Esophagus (tissue), 2 donors: Measurements from ENCODE around the gene HOXD8. TPM values are rescaled to one million over a fixed set of nuclear protein-coding genes. Genes with fewer than 3 reads are reported as not detected.

Experiments used
- H3K27ac ChIP-seq, 2 donors: one replicate each; pipeline ENCODE4 v1.5.1; 2013; ENCODE audit warnings: low read depth in 2 of 2, mild to moderate bottlenecking in 2 of 2, inconsistent platforms in 1 of 2, low read length in 1 of 2, moderate library complexity in 1 of 2
- H3K27me3 ChIP-seq, 2 donors: one replicate each; pipeline ENCODE4 v1.6.1; 2013; ENCODE audit warnings: low read length in 2 of 2, control low read depth in 1 of 2, mild to moderate bottlenecking in 1 of 2; ENCODE audit not compliant: insufficient read depth in 2 of 2, control insufficient read depth in 1 of 2
- H3K36me3 ChIP-seq, 2 donors: one replicate each; pipeline ENCODE4 v1.6.1; 2013; ENCODE audit warnings: low read length in 1 of 2; ENCODE audit not compliant: control insufficient read depth in 2 of 2, insufficient read depth in 2 of 2
- H3K4me1 ChIP-seq, 2 donors: one replicate each; pipeline ENCODE4 v1.6.1; 2013; ENCODE audit warnings: low read length in 1 of 2; ENCODE audit not compliant: control insufficient read depth in 2 of 2, insufficient read depth in 2 of 2
- H3K4me3 ChIP-seq, 2 donors: one replicate each; pipeline ENCODE4 v1.5.1; 2013; ENCODE audit warnings: low read length in 2 of 2, mild to moderate bottlenecking in 2 of 2, low read depth in 1 of 2, moderate library complexity in 1 of 2
- H3K9me3 ChIP-seq, 2 donors: one replicate each; pipeline ENCODE4 v1.6.1; 2013; ENCODE audit warnings: mild to moderate bottlenecking in 2 of 2, low read depth in 1 of 2, low read length in 1 of 2, moderate library complexity in 1 of 2; ENCODE audit not compliant: control insufficient read depth in 2 of 2, insufficient read depth in 1 of 2
- WGBS, 2 donors: extraction: QIAGEN DNeasy Blood & Tissue Kit; methylation state at CpG; one replicate each; pipeline ENCODE4 v1.1.7; 2013; 5-methylcytosine and 5-hydroxymethylcytosine counted together
- polyA plus RNA-seq, 2 donors: library from polyadenylated mRNA; stranded (reverse); fragments of 200-250 nt; gene quantifications; one replicate each; pipeline ENCODE4 v1.2.3, GENCODE V29; 2013
- donor health status: healthy with polysubstance abuse.
- donor health status: Bipolar disorder and iron deficiency.

The HOXD8 gene
- polyA plus RNA-seq, 2 donors: 1.0 to 1.3 TPM

DNA sequence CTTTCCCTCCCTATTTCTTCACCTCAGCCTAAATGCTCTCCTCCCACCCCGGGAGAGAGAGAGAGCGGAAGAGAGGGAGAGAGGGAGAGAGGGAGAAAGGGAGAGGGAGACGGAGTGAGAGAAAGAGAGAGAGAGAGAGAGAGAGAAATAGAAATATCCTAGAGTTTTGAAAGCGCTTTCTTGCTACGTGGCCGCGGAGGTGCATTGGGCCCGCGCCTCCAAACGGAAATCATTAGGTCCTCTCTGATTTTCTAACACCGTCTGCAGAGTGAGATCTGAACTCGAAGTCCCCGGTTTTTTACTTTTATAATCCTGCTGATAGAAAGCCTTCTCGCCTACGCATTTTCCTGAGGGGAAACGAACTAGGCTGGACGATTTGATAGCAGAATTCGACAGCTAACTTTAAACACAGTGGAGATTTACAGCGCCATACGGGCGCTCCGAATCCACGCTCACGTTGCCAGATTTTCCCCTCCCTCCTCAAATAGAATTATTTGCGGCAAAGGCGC lies 44.8 kb upstream of the HOXD8 start:
- Histone ChIP-seq H3K4me1 (peaks cover 7 to 15% of the 10 kb centered on the region in 2 donors), H3K9me3 (peaks cover 13 to 37% of the 10 kb centered on the region in 2 donors), H3K4me3 (no peak overlapping the region), H3K27ac (no peak overlapping the region), H3K27me3 (peaks cover 2 to 65% of the 10 kb centered on the region in 2 donors), H3K36me3 (no peaks in the 10 kb centered on the region)
- 7 to 11% methylated on average over 26 of the region's 26 CpGs for WGBS, 2 donors

DNA sequence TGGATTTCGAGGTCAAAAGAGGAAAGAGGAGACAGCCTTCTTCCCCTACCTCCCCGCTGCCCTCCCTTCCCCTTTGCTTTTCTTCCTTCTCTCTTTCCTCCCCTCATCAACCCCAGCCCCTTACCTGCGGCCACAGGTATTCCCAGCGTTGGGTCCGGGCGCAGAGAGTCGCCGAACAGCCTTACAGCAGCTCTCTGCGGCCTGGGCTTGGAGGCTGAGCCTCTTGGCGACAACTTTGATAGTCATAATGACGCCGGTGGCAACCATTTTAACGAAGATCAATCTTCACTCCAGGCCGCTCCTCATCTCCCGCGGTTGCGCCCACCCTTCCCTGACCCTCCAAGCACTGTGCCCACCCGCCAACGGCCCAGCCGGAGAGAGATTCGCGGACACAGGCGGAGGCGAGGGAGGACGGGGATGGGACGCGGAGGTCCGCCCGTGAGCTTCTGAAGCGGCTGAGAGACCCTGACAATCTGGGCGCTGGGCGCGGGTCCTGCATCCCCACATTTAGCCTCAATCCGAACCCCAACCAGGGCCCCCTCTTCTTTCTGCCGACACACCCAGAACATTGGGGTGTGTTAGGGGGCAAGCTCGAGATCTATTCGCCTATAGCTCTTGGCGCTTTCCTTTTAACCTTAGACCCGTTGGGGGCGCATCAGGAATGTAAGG lies 44.3 kb upstream of the HOXD8 start:
- Histone ChIP-seq H3K27me3 (peaks cover 2 to 63% of the 10 kb centered on the region in 2 donors), H3K4me1 (peaks cover 4 to 15% of the 10 kb centered on the region in 2 donors)

DNA sequence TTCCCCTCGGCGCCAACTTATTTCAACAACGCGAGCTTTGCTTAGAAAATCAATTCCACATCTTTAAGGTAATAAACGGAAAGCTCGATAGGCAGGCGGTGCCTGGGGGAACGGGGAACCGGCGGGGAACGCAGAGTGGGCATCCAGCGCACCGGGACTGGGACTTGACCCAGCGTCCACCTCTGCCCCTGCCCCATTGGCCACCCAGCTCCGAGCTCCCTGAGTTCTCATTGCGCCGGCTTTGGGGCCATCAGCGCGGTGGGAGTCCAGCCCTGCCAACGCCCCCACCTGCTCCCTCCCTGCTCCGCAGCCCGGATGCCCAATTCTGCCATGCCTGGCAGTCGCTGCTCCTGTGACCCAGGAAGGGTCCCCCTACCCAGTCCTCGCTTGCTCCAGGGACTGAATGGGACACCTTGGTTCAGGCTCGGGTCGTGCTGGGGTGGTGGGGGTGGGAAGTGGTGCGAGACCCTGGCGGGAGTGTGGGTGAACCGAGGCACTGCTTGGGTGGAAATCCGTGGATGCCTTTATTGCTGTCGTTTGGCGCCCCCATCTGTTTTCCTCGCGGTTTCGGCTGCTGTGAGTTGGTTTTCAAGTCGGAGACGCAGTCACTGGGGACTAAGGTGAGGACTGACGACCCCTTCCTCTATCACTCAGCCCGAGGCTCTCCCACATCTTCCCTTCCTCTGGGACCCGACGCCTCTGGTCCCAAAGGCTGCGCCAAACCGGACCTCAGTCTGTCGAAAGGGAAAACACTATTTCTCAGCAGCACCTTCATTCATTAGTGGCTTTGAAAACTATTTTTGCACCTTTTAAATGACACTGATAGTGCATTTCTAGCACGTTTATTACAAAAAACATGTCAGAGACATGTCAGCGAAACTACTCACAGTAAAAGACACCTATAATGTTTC lies 43.4 kb upstream of the HOXD8 start:
- H3K27me3 ChIP-seq: peaks cover 2 to 55% of the 10 kb centered on the region in 2 donors
- no peak overlapping the region for H3K4me3 ChIP-seq
- H3K27ac ChIP-seq: no peak overlapping the region
- 6 to 7% methylated on average over 46 of the region's 46 CpGs for WGBS, 2 donors
- peaks cover 4 to 10% of the 10 kb centered on the region in 2 donors for H3K4me1 ChIP-seq
- no peaks in the 10 kb centered on the region for H3K36me3 ChIP-seq
- peaks cover 8 to 26% of the 10 kb centered on the region in 2 donors for H3K9me3 ChIP-seq

More for the DNA sequence above, 44.3 kb upstream of the HOXD8 start:
- peaks cover 11 to 34% of the 10 kb centered on the region in 2 donors for H3K9me3 ChIP-seq
- WGBS, 2 donors: 11 to 15% methylated on average over 40 of the region's 40 CpGs
- H3K27ac ChIP-seq: no peak overlapping the region
- no peak overlapping the region for H3K4me3 ChIP-seq
- no peaks in the 10 kb centered on the region for H3K36me3 ChIP-seq

DNA sequence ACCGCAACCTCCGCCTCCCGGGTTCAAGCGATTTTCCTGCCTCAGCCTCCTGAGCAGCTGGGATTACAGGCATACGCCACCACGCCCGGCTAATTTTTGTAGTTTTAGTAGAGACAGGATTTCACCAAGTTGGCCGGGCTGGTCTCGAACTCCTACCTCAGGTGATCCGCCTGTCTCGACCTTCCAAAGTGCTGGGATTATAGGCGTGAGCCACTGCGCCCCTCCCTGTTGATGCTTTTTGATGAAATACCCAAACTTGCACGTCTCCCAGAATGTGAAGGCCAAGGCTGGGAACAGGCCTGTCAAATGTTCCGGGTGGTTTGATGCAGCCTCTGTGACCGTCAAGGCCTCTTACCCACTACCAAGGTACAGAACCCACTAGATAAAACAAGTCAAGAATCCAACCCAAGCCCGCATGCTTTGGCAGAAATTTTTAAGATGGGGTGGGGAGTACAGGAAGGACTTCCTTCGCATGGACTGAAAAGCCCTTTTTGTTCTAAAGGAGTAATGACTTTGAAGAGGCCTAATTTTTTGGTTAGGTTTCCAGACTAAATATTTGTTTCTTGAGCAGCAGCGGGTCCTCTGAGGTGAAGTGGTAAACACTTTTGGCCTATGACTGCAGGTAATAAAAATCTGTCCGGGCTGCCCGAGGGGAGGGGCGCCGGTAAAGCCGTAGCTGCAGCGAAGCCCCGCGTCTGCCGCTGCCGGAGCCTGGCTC lies 42.0 kb upstream of the HOXD8 start:
- peaks cover 2 to 55% of the 10 kb centered on the region in 2 donors for H3K27me3 ChIP-seq
- peaks cover 7 to 8% of the 10 kb centered on the region in 2 donors for H3K4me1 ChIP-seq
- H3K9me3 ChIP-seq: peaks cover 0 to 19% of the 10 kb centered on the region in 2 donors
- no peaks in the 10 kb centered on the region for H3K36me3 ChIP-seq
- 30 to 38% methylated on average over 29 of the region's 29 CpGs for WGBS, 2 donors
- H3K4me3 ChIP-seq: no peak overlapping the region
- H3K27ac ChIP-seq: no peak overlapping the region

DNA sequence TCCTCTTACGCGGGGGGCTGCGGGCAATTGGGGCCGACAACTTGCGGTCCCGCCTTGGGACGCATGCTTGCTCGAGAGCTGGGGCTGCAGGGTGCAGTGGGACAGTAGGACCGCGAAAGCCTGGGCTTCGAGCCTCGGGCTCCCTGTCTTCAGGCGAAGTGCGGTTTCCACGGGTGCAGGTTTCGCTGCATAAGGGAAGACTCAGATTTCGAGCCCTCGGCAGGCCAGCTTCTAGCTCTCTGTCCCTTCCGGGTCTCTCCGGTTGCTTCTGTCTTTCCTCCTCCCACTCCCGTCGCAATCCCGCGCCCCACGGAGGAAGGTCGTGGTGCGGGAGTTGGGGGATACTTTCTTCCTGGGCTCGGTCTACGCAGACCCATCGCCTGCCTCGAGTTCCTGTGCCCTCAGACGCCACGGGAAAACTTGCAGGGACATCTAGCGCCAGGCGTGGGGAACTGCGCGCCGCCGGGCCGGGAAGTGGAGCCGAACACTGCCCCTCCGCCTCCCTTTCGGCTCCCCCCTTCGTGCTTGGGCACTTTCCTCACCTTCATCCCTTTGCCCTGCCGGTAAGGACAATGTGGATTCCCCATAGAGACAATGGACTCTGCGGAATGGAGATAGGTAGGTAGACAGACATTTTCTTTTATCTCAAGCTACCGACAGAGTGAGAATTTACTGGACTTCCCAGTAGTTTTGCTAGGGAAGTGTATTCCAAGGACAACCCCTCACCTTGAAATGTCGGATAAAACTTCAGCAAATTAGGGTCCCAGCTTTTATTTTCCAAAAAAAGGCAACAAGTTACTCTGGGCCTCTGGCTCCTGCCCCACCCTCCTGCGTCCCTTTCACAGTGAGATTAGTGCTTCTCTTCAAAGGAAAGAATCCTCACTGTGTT lies 41.2 kb upstream of the HOXD8 start:
- H3K36me3 ChIP-seq: no peaks in the 10 kb centered on the region
- peaks cover 2 to 52% of the 10 kb centered on the region in 2 donors for H3K27me3 ChIP-seq
- H3K9me3 ChIP-seq: peaks cover 0 to 14% of the 10 kb centered on the region in 2 donors
- no peak overlapping the region for H3K27ac ChIP-seq
- peak overlapping the region; percentile 21 to 37 for H3K4me3 ChIP-seq
- WGBS, 2 donors: 5 to 8% methylated on average over 49 of the region's 49 CpGs
- peaks cover 9 to 11% of the 10 kb centered on the region in 2 donors for H3K4me1 ChIP-seq

DNA sequence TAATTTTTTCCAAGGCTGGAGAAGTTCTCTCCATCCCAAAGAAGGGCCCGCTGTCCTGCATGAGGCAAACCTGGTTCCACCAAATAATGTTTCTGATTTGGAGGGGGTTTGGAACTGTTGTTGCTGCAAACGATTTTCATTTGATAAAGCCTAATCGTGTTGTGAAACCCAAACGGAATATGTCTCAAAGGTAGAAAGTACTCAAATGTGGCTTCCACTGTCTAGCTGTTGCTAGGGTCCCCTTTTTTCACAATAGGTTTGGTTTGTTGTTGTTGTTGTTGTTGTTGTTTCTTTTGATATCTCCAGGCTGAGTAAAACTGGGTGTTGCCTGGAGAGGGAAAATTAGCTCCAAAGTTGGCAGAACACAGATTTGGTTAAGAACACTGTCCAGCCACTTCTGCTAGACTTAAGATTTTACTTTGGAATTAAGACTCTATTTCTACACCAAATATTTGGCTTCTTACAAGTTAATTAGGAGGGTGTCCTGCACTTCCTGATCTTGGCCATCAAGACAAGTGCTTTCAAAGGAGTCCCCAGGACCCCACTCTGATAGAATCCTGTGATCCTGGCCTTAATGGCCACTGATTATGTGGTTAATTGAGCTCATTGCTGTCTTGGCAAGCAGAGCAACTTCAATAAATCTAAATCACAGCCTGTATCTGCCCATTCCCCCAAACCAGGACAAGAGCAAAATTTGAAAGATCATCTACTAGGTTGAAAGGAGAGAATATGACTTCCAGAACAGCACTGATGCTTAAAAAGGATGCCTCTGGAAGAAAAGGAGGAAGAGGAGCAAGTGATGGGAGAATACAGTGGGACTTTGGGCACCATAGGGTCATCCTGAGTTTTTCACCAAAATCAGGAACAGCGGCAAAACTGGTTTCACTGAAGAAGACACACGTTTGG lies 40.3 kb upstream of the HOXD8 start:
- H3K4me3 ChIP-seq: no peak overlapping the region
- peaks cover 2 to 51% of the 10 kb centered on the region in 2 donors for H3K27me3 ChIP-seq
- H3K4me1 ChIP-seq: peaks cover 8 to 15% of the 10 kb centered on the region in 2 donors
- 7 to 10% methylated on average over 6 of the region's 6 CpGs for WGBS, 2 donors
- no peaks in the 10 kb centered on the region for H3K36me3 ChIP-seq
- no peak overlapping the region for H3K27ac ChIP-seq
- H3K9me3 ChIP-seq: peaks cover 0 to 16% of the 10 kb centered on the region in 2 donors

DNA sequence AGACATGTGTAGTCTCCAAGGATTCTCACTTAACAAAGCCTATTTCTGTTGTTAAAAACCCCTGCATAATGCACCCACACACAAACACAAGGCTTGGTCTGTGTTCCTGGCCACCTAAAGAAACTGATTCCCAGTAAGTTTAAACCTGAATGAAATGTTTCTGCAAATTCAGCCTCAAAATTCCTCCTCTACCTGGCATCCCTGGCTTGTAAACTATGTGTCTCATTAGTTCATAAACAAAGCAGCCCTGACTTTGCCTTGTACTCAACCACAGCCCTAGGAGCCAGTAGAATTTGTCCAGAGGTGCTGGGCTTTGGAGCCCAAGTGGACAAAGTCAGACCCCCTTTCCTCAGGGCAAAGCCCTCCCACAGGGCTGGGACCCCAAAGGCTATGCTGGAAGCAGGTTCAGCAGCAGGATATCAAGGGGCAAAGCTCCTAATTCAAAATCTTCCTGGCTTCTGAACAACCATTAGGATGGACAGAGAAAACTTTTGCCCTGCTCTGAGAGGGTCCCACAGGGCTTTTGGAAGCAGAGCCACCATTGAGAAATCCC lies 39.6 kb upstream of the HOXD8 start:
- H3K27ac ChIP-seq: no peak overlapping the region
- H3K4me3 ChIP-seq: no peak overlapping the region
- H3K36me3 ChIP-seq: no peaks in the 10 kb centered on the region
- H3K4me1 ChIP-seq: peaks cover 8 to 15% of the 10 kb centered on the region in 2 donors
- peaks cover 2 to 53% of the 10 kb centered on the region in 2 donors for H3K27me3 ChIP-seq
- H3K9me3 ChIP-seq: peaks cover 0 to 17% of the 10 kb centered on the region in 2 donors

DNA sequence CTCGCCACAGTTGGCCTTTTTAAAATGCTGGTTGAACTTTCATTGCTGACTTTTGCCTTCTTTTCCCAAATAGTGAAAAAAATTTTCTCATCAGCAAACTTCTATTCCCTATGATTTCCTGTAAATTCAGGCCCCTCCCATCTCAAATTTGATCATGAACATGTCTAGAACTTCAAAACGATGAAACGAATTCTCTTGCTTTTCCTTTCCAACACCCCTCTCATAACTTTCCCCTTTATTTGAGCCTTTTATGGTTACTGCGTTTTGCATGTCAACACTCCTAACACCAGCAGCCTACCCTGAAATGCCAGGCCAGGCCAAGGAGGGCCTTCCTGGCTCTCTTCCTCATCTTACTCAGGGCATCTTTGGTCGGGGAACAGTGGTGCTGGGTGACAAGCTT lies 38.6 kb upstream of the HOXD8 start:
- Histone ChIP-seq H3K9me3 (peaks cover 0 to 14% of the 10 kb centered on the region in 2 donors), H3K4me3 (no peak overlapping the region), H3K36me3 (no peaks in the 10 kb centered on the region), H3K27me3 (peaks cover 2 to 47% of the 10 kb centered on the region in 2 donors), H3K27ac (no peak overlapping the region), H3K4me1 (peaks cover 8 to 14% of the 10 kb centered on the region in 2 donors)
- 25 to 30% methylated on average over 5 of the region's 5 CpGs for WGBS, 2 donors
